Measurements from ENCODE around the gene ACP6. TPM values are rescaled to one million over a fixed set of nuclear protein-coding genes. Genes with fewer than 3 reads are reported as not detected.

ACP6 gene
- total and polyA plus RNA-seq, 2 donors (not counting 3 experiments of a cell fraction or from before 2014, with no cell fraction given), result 7.1 to 9.4 TPM

DNA sequence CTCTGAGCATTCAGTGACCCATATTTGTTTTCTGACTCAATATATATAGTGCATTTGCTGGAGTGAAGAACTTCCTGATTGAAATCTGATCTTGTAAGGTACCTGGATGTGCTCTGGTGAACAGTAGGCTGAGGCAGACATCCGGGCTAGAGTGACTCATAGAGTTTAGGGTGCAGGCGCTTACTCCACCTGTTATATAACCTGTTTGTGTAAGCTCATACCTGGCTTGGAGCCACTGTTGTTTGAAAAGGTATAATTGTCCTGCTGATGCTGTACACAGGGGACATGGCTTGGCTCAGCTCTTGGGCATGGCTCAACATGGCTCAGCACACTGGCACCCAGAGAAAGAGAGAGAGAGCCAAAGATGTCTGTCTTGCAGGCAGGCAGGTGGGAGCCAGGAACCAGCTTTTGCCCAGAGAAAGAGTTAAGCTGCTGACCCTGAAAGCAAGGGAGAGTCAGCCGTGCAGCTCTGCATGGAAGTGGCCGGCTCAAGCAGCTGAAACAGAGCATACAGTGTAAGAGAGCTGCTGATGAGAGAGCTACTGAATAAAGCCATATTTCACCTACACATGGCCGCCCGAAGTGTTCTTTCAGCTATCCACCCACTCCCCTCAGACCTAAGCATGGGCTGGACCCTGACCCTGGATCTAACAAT, 46.9 kb upstream of the ACP6 start:
- FAIRE-seq (no peak), DNase-seq (ENCODE audit: low read depth, low spot score) (no peak)
- BruUV-seq (replicated peaks), result no TSS peak
- Histone ChIP-seq H3K4me3 (replicated peaks in 1 of 3; ENCODE audit: insufficient read depth in 1 of 3, low read depth in 1 of 3, low read length in 3 of 3) (no peak overlapping the region), H3K27ac (ENCODE audit: insufficient read depth, low read depth, low read length) (no peak overlapping the region), H3K4me2 (ENCODE audit: insufficient read depth, low read length) (no peak overlapping the region), H3K79me2 (ENCODE audit: control insufficient read depth, insufficient read depth, low read length) (no peaks in the 10 kb centered on the region), H3K4me1 (ENCODE audit: control insufficient read depth, extremely low read depth, insufficient read depth, low read length) (no peaks in the 10 kb centered on the region), H3K36me3 (ENCODE audit: control insufficient read depth in 2 of 2, extremely low read depth in 1 of 2, insufficient read depth in 2 of 2, low read length in 2 of 2) (no peaks in the 10 kb centered on the region), H4K20me1 (replicated peaks; ENCODE audit: control insufficient read depth, extremely low read depth, insufficient read depth, low read length) (no peaks in the 10 kb centered on the region), H3K27me3 (ENCODE audit: control insufficient read depth in 2 of 2, insufficient read depth in 2 of 2, low read length in 2 of 2) (peaks cover 17 to 18% of the 10 kb centered on the region in 2 experiments), H3K9me3 (replicated peaks; ENCODE audit: control insufficient read depth, insufficient read depth, low read length) (no peaks in the 10 kb centered on the region), H2AFZ (ENCODE audit: low read depth, low read length) (no peak overlapping the region), H3K9ac (replicated peaks; ENCODE audit: extremely low read depth, insufficient read depth, low read length) (no peak overlapping the region), H3K9me1 (replicated peaks; ENCODE audit: control insufficient read depth, extremely low read depth, insufficient read depth, low read length) (no peaks in the 10 kb centered on the region)
- intact Hi-C loops (cut with micrococcal nuclease) (no loop called here), dilution Hi-C loops (cut with MboI; ENCODE audit: extremely low pct_ligation_motif_present, low sequenced_read_pairs) (no loop called here)
- ChIA-PET CTCF (interaction anchor here (1.6 kb wide), 2 partner anchors 173 to 176 kb away, joined by 4 to 7 read pairs; no protein-coding TSS in a partner anchor), POLR2A (no interaction called here)
- no peak for TF ChIP-seq JUN (IDR thresholded peaks at IDR 0.05; ENCODE audit: borderline replicate concordance, insufficient read depth, insufficient read length, low read depth)
- no peak for TF ChIP-seq POLR2A (IDR thresholded peaks at IDR 0.05; ENCODE audit: low read depth, low read length)
- peak; percentile 31 for TF ChIP-seq FOS (IDR thresholded peaks at IDR 0.05; ENCODE audit: borderline replicate concordance, insufficient read depth, low read length)
- TF ChIP-seq GATA2 (IDR thresholded peaks at IDR 0.05; ENCODE audit: insufficient read depth, insufficient read length, low read depth, low read length), result peak; percentile 37
- TF ChIP-seq EZH2 (IDR thresholded peaks at IDR 0.05; ENCODE audit: borderline replicate concordance, low read depth, low read length, severe bottlenecking), result no peak
- TF ChIP-seq CTCF (IDR thresholded peaks at IDR 0.05; ENCODE audit: extremely low read depth in 1 of 2, insufficient read depth in 1 of 2, low read depth in 1 of 2, low read length in 2 of 2), result no peak
